HepG2 (cell line): ENCODE data around the gene LARP1. TPM values are rescaled to one million over a fixed set of nuclear protein-coding genes. Genes with fewer than 3 reads are reported as not detected.
A peak's percentile ranks its signal among the peaks of the same experiment; 100 is the strongest.

Source experiments
- ELF1 ChIP-seq: sonication (generic); formaldehyde crosslinking; IDR thresholded peaks from 2 replicates; pipeline ENCODE4 v1.4.0; 2020; ENCODE audit warnings: missing genetic modification reagents
- FIP1L1 ChIP-seq: fragments of 200-400 bp; formaldehyde crosslinking; IDR thresholded peaks from 2 replicates; pipeline ENCODE4 v1.6.1; 2018; ENCODE audit warnings: low read depth, mild to moderate bottlenecking, low read length, moderate library complexity, borderline replicate concordance; ENCODE audit not compliant: insufficient read depth
- FOXO4 ChIP-seq: sonication (generic); formaldehyde crosslinking; conservative IDR thresholded peaks from 2 replicates; pipeline ENCODE4 v1.8.1; 2023; ENCODE audit warnings: missing genetic modification reagents
- HDAC1 ChIP-seq: sonication (generic); formaldehyde crosslinking; IDR thresholded peaks from 2 replicates; pipeline ENCODE4 v1.5.1; 2020; ENCODE audit warnings: mild to moderate bottlenecking, missing genetic modification reagents
- HOXA5 ChIP-seq: sonication (generic); formaldehyde crosslinking; IDR thresholded peaks from 2 replicates; pipeline ENCODE4 v1.4.0; 2020; ENCODE audit warnings: missing genetic modification reagents
- KLF16 ChIP-seq, 2 experiments: sonication (generic) in 1 of 2; formaldehyde crosslinking in 1 of 2; IDR thresholded peaks; 2 replicates each; pipeline versions ENCODE4 v1.6.1 to v1.8.0; 2016 to 2023; ENCODE audit warnings: missing genetic modification reagents in 2 of 2, missing compliant biosample characterization in 1 of 2
- MATR3 ChIP-seq: sonication (generic); formaldehyde crosslinking; IDR thresholded peaks from 2 replicates; pipeline ENCODE4 v1.4.0; 2020; ENCODE audit warnings: missing genetic modification reagents
- PHF8 ChIP-seq: sonication (generic); formaldehyde crosslinking; IDR thresholded peaks from 2 replicates; pipeline ENCODE4 v1.5.0; 2020; ENCODE audit warnings: missing genetic modification reagents
- RERE ChIP-seq: IDR thresholded peaks from 2 replicates; pipeline ENCODE4 v1.6.1; 2016; ENCODE audit warnings: low read depth, missing genetic modification reagents, missing compliant biosample characterization
- RNF219 ChIP-seq: sonication (generic); formaldehyde crosslinking; IDR thresholded peaks from 2 replicates; pipeline ENCODE4 v1.5.0; 2020; ENCODE audit warnings: mild to moderate bottlenecking, missing genetic modification reagents
- SMARCC2 ChIP-seq: fragments of 450-650 bp; IDR thresholded peaks from 2 replicates; pipeline ENCODE4 v1.6.1; 2017; ENCODE audit warnings: antibody characterized with exemption, mild to moderate bottlenecking
- TFAP4 ChIP-seq: sonication (generic); IDR thresholded peaks from 2 replicates; pipeline ENCODE4 v1.6.1; 2016; ENCODE audit warnings: low read depth, borderline replicate concordance
- ZFP1 ChIP-seq: IDR thresholded peaks from 2 replicates; pipeline ENCODE4 v1.6.1; 2016
- ZNF124 ChIP-seq: sonication (generic); formaldehyde crosslinking; IDR thresholded peaks from 2 replicates; pipeline ENCODE4 v1.4.0; 2020; ENCODE audit warnings: missing genetic modification reagents
- ZNF296 ChIP-seq: sonication (generic); formaldehyde crosslinking; conservative IDR thresholded peaks from 2 replicates; pipeline ENCODE4 v1.5.0; 2020; ENCODE audit warnings: mild to moderate bottlenecking, missing genetic modification reagents
- ZNF3 ChIP-seq: IDR thresholded peaks from 2 replicates; pipeline ENCODE4 v1.7.0; 2017; ENCODE audit warnings: inconsistent platforms
- ZNF441 ChIP-seq: sonication (generic); formaldehyde crosslinking; IDR thresholded peaks from 2 replicates; pipeline ENCODE4 v1.7.0; 2021; ENCODE audit warnings: missing genetic modification reagents, borderline replicate concordance
- ZNF484 ChIP-seq: sonication (generic); formaldehyde crosslinking; IDR thresholded peaks from 2 replicates; pipeline ENCODE4 v1.5.1; 2020; ENCODE audit warnings: mild to moderate bottlenecking, low read depth, missing genetic modification reagents, borderline replicate concordance
- polyA plus RNA-seq, 8 experiments: library from polyadenylated mRNA; depleted of rRNA in 3 of 8; stranded (reverse) in 7 of 8; unstranded in 1 of 8; fragments of >200 nt; fragmentation: Illumina TruSeq in 4 of 8; extraction: Trizol in 4 of 8; gene quantifications; 2 replicates each; pipeline versions ENCODE4 v1.2.1 to v1.2.3, GENCODE V29; 2011 to 2016; ENCODE audit warnings: low read depth in 4 of 8, missing spikeins in 1 of 8, mixed read lengths in 1 of 8; ENCODE audit not compliant: insufficient read depth in 1 of 8
- total RNA-seq, 5 experiments: library from RNA; depleted of rRNA; stranded (reverse); fragments of >200 nt; fragmentation: Illumina TruSeq; extraction: Trizol; gene quantifications; 2 replicates each; pipeline ENCODE4 v1.2.3, GENCODE V29; 2016; ENCODE audit warnings: low read depth in 1 of 5
- TF ChIP-seq, protein P1 (sequence below): sonication (generic); formaldehyde crosslinking; IDR thresholded peaks from 2 replicates; pipeline ENCODE4 v1.5.0; 2020; ENCODE audit warnings: missing genetic modification reagents

LARP1 gene
- total and polyA plus RNA-seq, 2 of the 13 experiments (the other 11 are each of a cell fraction or from before 2014, with no cell fraction given), result 45.2 to 61.4 TPM

GRCh38 chr5:154850255-154851062 lies 95.3 kb downstream of the LARP1 start, which contains the start of gene FAXDC2 (continued):
- TF ChIP-seq TFAP4 (no peak), FIP1L1 (no peak), ZNF441 (CRISPR knock-in tag) (peak; percentile 38; the same call in 1 of the 2 replicates), ZNF3 (no peak), HDAC1 (CRISPR knock-in tag) (peak; percentile 65), ZNF484 (CRISPR knock-in tag) (no peak), SMARCC2 (no peak), RNF219 (CRISPR knock-in tag) (no peak), RERE (CRISPR knock-in tag) (no peak), KLF16 (CRISPR knock-in tag; IDR thresholded peaks at IDR 0.05) (0 out of 4 replicates have a peak, but pooled peaks of 1 of the 2 experiments have one; percentile 28), FOXO4 (CRISPR knock-in tag) (no peak), ZNF296 (no peak), ZNF124 (no peak), HOXA5 (CRISPR knock-in tag) (no peak), ELF1 (no peak), PHF8 (peak; percentile 59), MATR3 (no peak), ZFP1 (CRISPR knock-in tag) (peak; percentile 50; the same call in 1 of the 2 replicates)
- TF ChIP-seq, protein P1, sequence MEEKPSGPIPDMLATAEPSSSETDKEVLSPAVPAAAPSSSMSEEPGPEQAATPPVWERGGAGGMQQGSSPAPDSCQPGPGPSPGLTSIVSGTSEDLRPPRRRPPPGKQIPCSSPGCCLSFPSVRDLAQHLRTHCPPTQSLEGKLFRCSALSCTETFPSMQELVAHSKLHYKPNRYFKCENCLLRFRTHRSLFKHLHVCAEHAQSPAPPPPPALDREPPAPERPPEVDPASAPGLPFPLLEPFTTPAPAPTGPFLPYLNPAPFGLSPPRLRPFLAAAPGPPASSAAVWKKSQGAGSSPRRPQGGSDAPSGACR, result 0 out of 2 replicates have a peak, but pooled peaks have one; percentile 37
